Right atrium auricular region (tissue), 2 donors: ENCODE measurements around the gene TMEM208. TPM values are rescaled to one million over a fixed set of nuclear protein-coding genes. Genes with fewer than 3 reads are reported as not detected.

Source experiments
- DNase-seq: peaks from one replicate; pipeline ENCODE4 v3.0.0-alpha.2; 2019; ENCODE audit warnings: low spot score
- H3K27ac ChIP-seq, 2 donors: fragments of 200-600 bp; sonication (generic); 1 replicate in 1 of 2; 2 replicates in 1 of 2; pipeline ENCODE4 v1.5.1; 2016 to 2019
- H3K27me3 ChIP-seq, 2 donors: fragments of 200-600 bp; sonication (generic); one replicate each; pipeline versions ENCODE4 v1.5.1 to v1.6.0; 2017 to 2019
- H3K36me3 ChIP-seq: fragments of 200-600 bp; sonication (generic); one replicate; pipeline ENCODE4 v1.5.1; 2016
- H3K4me1 ChIP-seq, 2 donors: fragments of 200-600 bp; sonication (generic); one replicate each; pipeline versions ENCODE4 v1.5.1 to v1.6.0; 2017 to 2019
- H3K4me3 ChIP-seq, 2 donors: fragments of 200-600 bp; sonication (generic); 1 replicate in 1 of 2; 2 replicates in 1 of 2; pipeline ENCODE4 v1.5.1; 2017 to 2019; ENCODE audit warnings: mild to moderate bottlenecking in 1 of 2, moderate library complexity in 1 of 2
- H3K9me3 ChIP-seq, 2 donors: fragments of 200-600 bp; sonication (generic); one replicate each; pipeline ENCODE4 v1.5.1; 2019
- total RNA-seq, 2 donors: library from RNA; depleted of rRNA; stranded (reverse); fragments of >200 nt; gene quantifications; one replicate each; pipeline ENCODE4 v1.1.0, GENCODE V29; 2016
- TF ChIP-seq, protein P1 (sequence below), 2 donors: fragments of 200-600 bp; sonication (generic); IDR thresholded peaks; one replicate each; pipeline ENCODE4 v1.5.1; 2019; ENCODE audit warnings: antibody characterized with exemption in 2 of 2

Gene TMEM208
- total RNA-seq, 2 donors from 2014 or later = 16.9 to 27.8 TPM

DNA sequence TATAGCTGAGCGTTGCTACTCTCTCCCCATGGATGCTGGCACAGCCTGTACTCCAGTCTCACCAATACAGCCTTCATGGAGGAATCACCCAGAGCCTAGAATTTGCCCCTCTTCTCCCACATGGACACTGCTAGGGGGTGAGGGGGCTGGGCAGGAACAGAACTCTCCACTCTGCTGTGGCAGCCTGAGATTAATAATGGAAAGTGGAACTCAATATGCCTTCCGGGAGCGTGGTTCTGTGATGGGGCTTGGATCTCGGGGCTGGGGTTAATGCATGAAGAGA lies 23.1 kb downstream of the TMEM208 start:
- Histone ChIP-seq H3K36me3 (no peaks in the 10 kb centered on the region), H3K4me3 (no peak overlapping the region), H3K27ac (no peak overlapping the region), H3K9me3 (no peaks in the 10 kb centered on the region), H3K27me3 (no peaks in the 10 kb centered on the region), H3K4me1 (peaks cover 0 to 36% of the 10 kb centered on the region in 2 donors)
- DNase-seq = no peak
- TF ChIP-seq, protein P1, sequence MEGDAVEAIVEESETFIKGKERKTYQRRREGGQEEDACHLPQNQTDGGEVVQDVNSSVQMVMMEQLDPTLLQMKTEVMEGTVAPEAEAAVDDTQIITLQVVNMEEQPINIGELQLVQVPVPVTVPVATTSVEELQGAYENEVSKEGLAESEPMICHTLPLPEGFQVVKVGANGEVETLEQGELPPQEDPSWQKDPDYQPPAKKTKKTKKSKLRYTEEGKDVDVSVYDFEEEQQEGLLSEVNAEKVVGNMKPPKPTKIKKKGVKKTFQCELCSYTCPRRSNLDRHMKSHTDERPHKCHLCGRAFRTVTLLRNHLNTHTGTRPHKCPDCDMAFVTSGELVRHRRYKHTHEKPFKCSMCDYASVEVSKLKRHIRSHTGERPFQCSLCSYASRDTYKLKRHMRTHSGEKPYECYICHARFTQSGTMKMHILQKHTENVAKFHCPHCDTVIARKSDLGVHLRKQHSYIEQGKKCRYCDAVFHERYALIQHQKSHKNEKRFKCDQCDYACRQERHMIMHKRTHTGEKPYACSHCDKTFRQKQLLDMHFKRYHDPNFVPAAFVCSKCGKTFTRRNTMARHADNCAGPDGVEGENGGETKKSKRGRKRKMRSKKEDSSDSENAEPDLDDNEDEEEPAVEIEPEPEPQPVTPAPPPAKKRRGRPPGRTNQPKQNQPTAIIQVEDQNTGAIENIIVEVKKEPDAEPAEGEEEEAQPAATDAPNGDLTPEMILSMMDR (IDR thresholded peaks at IDR 0.05) = no peak

DNA sequence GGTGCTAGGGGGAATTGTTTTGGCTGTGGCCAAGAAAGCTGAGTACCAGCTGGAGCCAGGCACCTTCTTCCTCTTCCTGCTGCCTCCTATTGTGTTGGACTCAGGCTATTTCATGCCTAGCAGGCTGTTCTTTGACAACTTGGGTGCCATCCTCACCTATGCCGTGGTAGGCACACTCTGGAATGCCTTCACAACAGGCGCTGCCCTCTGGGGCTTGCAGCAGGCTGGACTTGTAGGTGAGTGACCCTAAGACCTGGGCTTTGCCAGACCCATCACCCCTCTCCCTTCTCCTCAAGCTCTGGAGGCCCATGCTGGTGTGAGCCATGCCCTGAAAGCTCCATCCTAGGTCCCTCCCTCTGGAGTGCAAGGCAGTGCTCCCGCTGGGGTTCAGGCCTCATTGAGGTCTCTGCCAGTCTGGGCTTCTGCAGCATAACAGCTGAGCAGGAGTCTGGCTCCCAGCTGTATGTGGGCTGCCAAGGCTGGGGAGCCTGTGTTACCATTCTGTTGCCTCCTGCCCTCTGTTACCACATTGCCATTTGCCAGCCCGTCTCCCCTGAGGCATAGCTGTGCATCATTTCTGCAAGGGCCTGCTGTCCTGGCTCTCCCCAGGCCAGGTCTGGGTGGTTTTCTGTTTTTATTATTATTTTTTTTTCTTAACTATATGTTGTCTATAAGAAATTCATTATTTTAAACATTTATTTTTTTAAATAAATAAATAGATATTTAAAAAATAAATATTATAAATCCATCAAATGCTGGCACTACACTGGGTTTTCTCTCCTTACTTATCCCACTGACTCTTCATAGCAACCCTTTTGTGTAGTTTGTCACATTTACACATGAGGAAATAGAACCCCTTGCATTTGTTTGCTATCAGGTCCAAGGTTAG lies 25.9 kb downstream of the TMEM208 start:
- Histone ChIP-seq H3K27ac (no peak overlapping the region), H3K36me3 (no peaks in the 10 kb centered on the region), H3K27me3 (no peaks in the 10 kb centered on the region), H3K4me1 (peaks cover 0 to 21% of the 10 kb centered on the region in 2 donors), H3K9me3 (no peaks in the 10 kb centered on the region), H3K4me3 (no peak overlapping the region)
- TF ChIP-seq, protein P1 (IDR thresholded peaks at IDR 0.05) = no peak
- no peak for DNase-seq

DNA sequence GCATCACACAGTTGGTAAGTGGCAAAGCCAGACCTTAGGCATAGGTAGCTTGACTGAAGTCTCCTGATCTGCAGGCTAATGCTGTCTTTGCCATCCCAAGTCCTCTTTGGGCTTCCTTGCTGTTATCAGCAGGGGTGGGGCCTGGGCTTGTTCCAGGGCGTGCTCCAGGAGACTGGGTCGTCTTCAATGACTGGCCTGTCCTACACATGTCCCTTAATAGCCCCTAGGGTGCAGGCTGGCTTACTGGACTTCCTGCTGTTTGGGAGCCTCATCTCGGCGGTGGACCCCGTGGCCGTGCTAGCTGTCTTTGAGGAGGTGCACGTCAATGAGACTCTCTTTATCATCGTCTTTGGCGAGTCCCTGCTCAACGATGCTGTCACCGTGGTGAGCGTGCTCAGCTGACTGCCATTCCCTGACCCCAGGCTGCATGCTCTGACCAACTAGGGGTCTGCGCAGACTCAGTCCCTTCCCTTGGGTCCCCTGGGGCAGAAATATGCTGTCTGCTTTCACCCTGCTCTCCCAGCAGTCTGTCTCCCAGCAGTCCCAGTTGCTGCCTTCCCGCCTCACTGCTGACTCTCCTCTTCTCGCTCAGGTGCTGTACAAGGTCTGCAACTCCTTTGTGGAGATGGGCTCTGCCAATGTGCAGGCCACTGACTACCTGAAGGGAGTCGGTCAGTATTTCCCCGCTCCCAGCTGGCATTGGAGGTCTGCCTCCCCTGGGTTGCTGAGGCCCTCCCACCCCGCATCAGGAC lies 28.0 kb downstream of the TMEM208 start:
- TF ChIP-seq, protein P1 (IDR thresholded peaks at IDR 0.05) = no peak
- Histone ChIP-seq H3K27me3 (no peaks in the 10 kb centered on the region), H3K36me3 (no peaks in the 10 kb centered on the region), H3K4me3 (no peak overlapping the region), H3K4me1 (peaks cover 0 to 1% of the 10 kb centered on the region in 2 donors), H3K9me3 (no peaks in the 10 kb centered on the region), H3K27ac (no peak overlapping the region)
- no peak for DNase-seq

GRCh38 chr16:67255553-67256221 lies 28.8 kb downstream of the TMEM208 start:
- no peaks in the 10 kb centered on the region for H3K9me3 ChIP-seq
- no peaks in the 10 kb centered on the region for H3K27me3 ChIP-seq
- H3K27ac ChIP-seq = no peak overlapping the region
- TF ChIP-seq, protein P1 (IDR thresholded peaks at IDR 0.05) = no peak
- H3K36me3 ChIP-seq = no peaks in the 10 kb centered on the region
- H3K4me3 ChIP-seq = no peak overlapping the region
- no peak for DNase-seq
- H3K4me1 ChIP-seq = no peaks in the 10 kb centered on the region

DNA sequence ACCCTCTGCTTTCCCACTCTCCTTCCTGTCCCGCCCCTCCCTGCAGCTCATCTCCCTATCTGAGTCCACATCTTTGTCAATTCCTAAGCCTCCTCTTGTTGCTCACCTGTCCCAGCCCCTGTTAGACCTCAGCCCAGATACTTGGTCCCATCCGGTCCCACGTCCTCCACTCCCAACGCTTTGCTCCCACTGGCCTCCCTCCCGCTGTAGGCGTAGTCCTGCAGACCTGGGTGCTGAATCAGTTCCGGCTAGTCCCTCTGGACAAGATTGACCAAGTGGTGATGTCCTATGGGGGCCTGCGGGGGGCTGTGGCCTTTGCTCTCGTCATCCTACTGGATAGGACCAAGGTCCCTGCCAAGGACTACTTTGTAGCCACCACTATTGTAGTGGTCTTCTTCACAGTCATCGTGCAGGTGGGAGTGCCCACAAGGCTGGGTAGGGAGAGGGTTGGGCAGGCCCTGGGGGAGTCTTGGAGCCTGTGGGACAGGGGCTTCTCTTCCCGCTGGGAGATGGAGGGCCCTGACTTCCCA lies 29.8 kb downstream of the TMEM208 start:
- no peak for DNase-seq
- Histone ChIP-seq H3K27ac (no peak overlapping the region), H3K36me3 (no peaks in the 10 kb centered on the region), H3K27me3 (no peaks in the 10 kb centered on the region), H3K4me1 (no peaks in the 10 kb centered on the region), H3K4me3 (no peak overlapping the region), H3K9me3 (no peaks in the 10 kb centered on the region)
- TF ChIP-seq, protein P1 (IDR thresholded peaks at IDR 0.05) = no peak
